OCI-LY1 (cell line): ENCODE measurements around the gene GABRB3.

Experiments used
- EZH2 ChIP-seq: fragments of 200-600 bp; sonication (generic), shearing (Covaris generic); IDR thresholded peaks from 2 replicates; pipeline ENCODE4 v1.8.0; 2017; ENCODE audit warnings: borderline replicate concordance, mixed run types, mild to moderate bottlenecking, antibody characterized with exemption, low read length, moderate library complexity, mixed read lengths
- TF ChIP-seq, protein P1 (sequence below): fragments of 200-600 bp; sonication (generic), shearing (Covaris generic); IDR thresholded peaks from 2 replicates; pipeline ENCODE4 v1.5.1; 2017; ENCODE audit warnings: mild to moderate bottlenecking, antibody characterized with exemption, low read length, moderate library complexity, mixed read lengths

DNA sequence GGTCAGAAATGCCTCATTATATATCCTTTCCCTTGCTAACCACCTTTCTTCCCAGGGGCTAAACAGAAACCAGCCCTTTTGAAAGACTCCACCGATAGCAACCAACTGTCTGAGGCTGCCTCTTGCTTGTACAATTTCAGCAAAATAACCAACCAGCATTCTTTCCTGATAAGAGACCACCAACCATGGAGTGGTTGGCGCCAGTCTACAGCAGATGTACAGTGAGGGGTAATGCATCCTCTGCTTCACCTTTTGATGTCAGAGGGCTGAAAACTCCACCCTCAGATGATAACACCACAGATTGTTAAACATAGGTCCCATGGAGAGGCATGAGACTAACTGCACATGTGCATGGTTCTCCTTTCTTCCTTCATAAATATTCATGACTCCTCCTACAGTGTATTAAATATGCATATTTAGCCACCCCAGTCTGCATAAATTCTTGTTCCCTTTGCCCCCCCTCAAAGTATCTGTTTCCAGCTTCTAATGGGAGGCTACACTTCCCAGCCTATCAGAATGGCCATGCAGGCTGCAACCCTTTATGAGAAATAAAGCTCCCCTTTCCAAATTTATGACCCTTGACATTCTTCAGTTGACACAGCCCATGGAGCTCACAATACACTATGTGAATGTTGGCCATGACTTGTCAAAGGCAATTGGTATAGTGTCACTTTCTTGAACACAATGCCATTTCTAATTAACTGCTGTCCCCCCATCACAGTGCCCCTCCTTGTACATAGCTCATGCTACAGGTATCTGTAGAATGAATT is 48.3 kb downstream of the GABRB3 start:
- TF ChIP-seq EZH2 = no peak
- TF ChIP-seq, protein P1, sequence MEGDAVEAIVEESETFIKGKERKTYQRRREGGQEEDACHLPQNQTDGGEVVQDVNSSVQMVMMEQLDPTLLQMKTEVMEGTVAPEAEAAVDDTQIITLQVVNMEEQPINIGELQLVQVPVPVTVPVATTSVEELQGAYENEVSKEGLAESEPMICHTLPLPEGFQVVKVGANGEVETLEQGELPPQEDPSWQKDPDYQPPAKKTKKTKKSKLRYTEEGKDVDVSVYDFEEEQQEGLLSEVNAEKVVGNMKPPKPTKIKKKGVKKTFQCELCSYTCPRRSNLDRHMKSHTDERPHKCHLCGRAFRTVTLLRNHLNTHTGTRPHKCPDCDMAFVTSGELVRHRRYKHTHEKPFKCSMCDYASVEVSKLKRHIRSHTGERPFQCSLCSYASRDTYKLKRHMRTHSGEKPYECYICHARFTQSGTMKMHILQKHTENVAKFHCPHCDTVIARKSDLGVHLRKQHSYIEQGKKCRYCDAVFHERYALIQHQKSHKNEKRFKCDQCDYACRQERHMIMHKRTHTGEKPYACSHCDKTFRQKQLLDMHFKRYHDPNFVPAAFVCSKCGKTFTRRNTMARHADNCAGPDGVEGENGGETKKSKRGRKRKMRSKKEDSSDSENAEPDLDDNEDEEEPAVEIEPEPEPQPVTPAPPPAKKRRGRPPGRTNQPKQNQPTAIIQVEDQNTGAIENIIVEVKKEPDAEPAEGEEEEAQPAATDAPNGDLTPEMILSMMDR = no peak
